ENCODE measurements around the gene PLB1.

The PLB1 gene

GRCh38 chr2:28640908-28641300, 145.0 kb downstream of the PLB1 start:
- H4K20me1 ChIP-seq (ENCODE audit: insufficient read depth, low read length, poor library complexity, severe bottlenecking): no peaks in the 10 kb centered on the region
- no peaks in the 10 kb centered on the region for H3K4me1 ChIP-seq (ENCODE audit: insufficient read depth, low read length, poor library complexity, severe bottlenecking)
- no peaks in the 10 kb centered on the region for H3F3A ChIP-seq (ENCODE audit: low read depth)
- H3K4me3 ChIP-seq (ENCODE audit: low read length, poor library complexity, severe bottlenecking): no peak overlapping the region
- no peak overlapping the region for H3K9ac ChIP-seq (ENCODE audit: low read depth, low read length, poor library complexity, severe bottlenecking)
- no peaks in the 10 kb centered on the region for H3K79me2 ChIP-seq (ENCODE audit: insufficient read depth, low read length)
- no peak overlapping the region for H3K4me2 ChIP-seq (ENCODE audit: low read depth, low read length, poor library complexity, severe bottlenecking)
- no peaks in the 10 kb centered on the region for H3K36me3 ChIP-seq (ENCODE audit: insufficient read depth, low read length)
- no peak overlapping the region for H2AFZ ChIP-seq (ENCODE audit: low read length)
- no peak for TF ChIP-seq CTCF (conservative IDR thresholded peaks at IDR 0.05; ENCODE audit: low read length)
- no peak for TF ChIP-seq EZH2phosphoT487 (IDR thresholded peaks at IDR 0.05; ENCODE audit: borderline replicate concordance)
- H3K9me2 ChIP-seq (replicated peaks; ENCODE audit: low read depth, low read length): no peaks in the 10 kb centered on the region
- no peaks in the 10 kb centered on the region for H3K9me3 ChIP-seq (ENCODE audit: insufficient read depth, low read depth, low read length)
- no peaks in the 10 kb centered on the region for H3K27me3 ChIP-seq (ENCODE audit: insufficient read depth, low read length, poor library complexity, severe bottlenecking)

GRCh38 chr2:28642796-28643195, 146.9 kb downstream of the PLB1 start:
- Histone ChIP-seq H3K9me3 (ENCODE audit: insufficient read depth, low read depth, low read length) (no peaks in the 10 kb centered on the region), H3K4me2 (ENCODE audit: low read depth, low read length, poor library complexity, severe bottlenecking) (no peak overlapping the region), H3K9me2 (replicated peaks; ENCODE audit: low read depth, low read length) (no peaks in the 10 kb centered on the region), H3K79me2 (ENCODE audit: insufficient read depth, low read length) (no peaks in the 10 kb centered on the region), H3K36me3 (ENCODE audit: insufficient read depth, low read length) (no peaks in the 10 kb centered on the region), H3K4me3 (ENCODE audit: low read length, poor library complexity, severe bottlenecking) (no peak overlapping the region), H4K20me1 (ENCODE audit: insufficient read depth, low read length, poor library complexity, severe bottlenecking) (no peaks in the 10 kb centered on the region), H3F3A (ENCODE audit: low read depth) (no peaks in the 10 kb centered on the region), H2AFZ (ENCODE audit: low read length) (no peak overlapping the region), H3K9ac (ENCODE audit: low read depth, low read length, poor library complexity, severe bottlenecking) (no peak overlapping the region), H3K27me3 (ENCODE audit: insufficient read depth, low read length, poor library complexity, severe bottlenecking) (no peaks in the 10 kb centered on the region), H3K4me1 (ENCODE audit: insufficient read depth, low read length, poor library complexity, severe bottlenecking) (no peaks in the 10 kb centered on the region)
- TF ChIP-seq EZH2phosphoT487 (IDR thresholded peaks at IDR 0.05; ENCODE audit: borderline replicate concordance) (no peak), CTCF (conservative IDR thresholded peaks at IDR 0.05; ENCODE audit: low read length) (no peak)

- H4K20me1 ChIP-seq (ENCODE audit: insufficient read depth, low read length, poor library complexity, severe bottlenecking): no peaks in the 10 kb centered on the region
- no peaks in the 10 kb centered on the region for H3K79me2 ChIP-seq (ENCODE audit: insufficient read depth, low read length)
- no peaks in the 10 kb centered on the region for H3K27me3 ChIP-seq (ENCODE audit: insufficient read depth, low read length, poor library complexity, severe bottlenecking)
- H3K4me1 ChIP-seq (ENCODE audit: insufficient read depth, low read length, poor library complexity, severe bottlenecking): no peaks in the 10 kb centered on the region
- H3K9ac ChIP-seq (ENCODE audit: low read depth, low read length, poor library complexity, severe bottlenecking): no peak overlapping the region
- H3K36me3 ChIP-seq (ENCODE audit: insufficient read depth, low read length): no peaks in the 10 kb centered on the region
- no peaks in the 10 kb centered on the region for H3K9me3 ChIP-seq (ENCODE audit: insufficient read depth, low read depth, low read length)
- H3F3A ChIP-seq (ENCODE audit: low read depth): no peaks in the 10 kb centered on the region
- TF ChIP-seq EZH2phosphoT487 (IDR thresholded peaks at IDR 0.05; ENCODE audit: borderline replicate concordance) (no peak), CTCF (conservative IDR thresholded peaks at IDR 0.05; ENCODE audit: low read length) (no peak)
- no peak overlapping the region for H2AFZ ChIP-seq (ENCODE audit: low read length)
- no peak overlapping the region for H3K4me2 ChIP-seq (ENCODE audit: low read depth, low read length, poor library complexity, severe bottlenecking)
- no peak overlapping the region for H3K4me3 ChIP-seq (ENCODE audit: low read length, poor library complexity, severe bottlenecking)
- H3K9me2 ChIP-seq (replicated peaks; ENCODE audit: low read depth, low read length): no peaks in the 10 kb centered on the region
These were observed 147.5 kb downstream of the PLB1 start for GRCh38 chr2:28643327-28643726.
